ENCODE data around the gene BLM.

The BLM gene

GRCh38 chr15:90809536-90809935, 92.4 kb downstream of the BLM start:
- no peak for TF ChIP-seq CTCF (conservative IDR thresholded peaks at IDR 0.05)
- H3K27ac ChIP-seq, result no peak overlapping the region

- TF ChIP-seq CTCF (conservative IDR thresholded peaks at IDR 0.05), result no peak
Measured at GRCh38 chr15:90810354-90810753, 93.2 kb downstream of the BLM start.

GRCh38 chr15:90812171-90812957, 95.2 kb downstream of the BLM start:
- TF ChIP-seq CTCF (conservative IDR thresholded peaks at IDR 0.05), result no peak
- no peak overlapping the region for H3K27ac ChIP-seq

More at GRCh38 chr15:90810354-90810753, 93.2 kb downstream of the BLM start:
- no peak overlapping the region for H3K27ac ChIP-seq

- no peak for TF ChIP-seq CTCF (conservative IDR thresholded peaks at IDR 0.05)
- H3K27ac ChIP-seq, result no peak overlapping the region
Measured at GRCh38 chr15:90812958-90813265, 95.8 kb downstream of the BLM start.

GRCh38 chr15:90813796-90814190, 96.6 kb downstream of the BLM start:
- TF ChIP-seq CTCF (conservative IDR thresholded peaks at IDR 0.05), result no peak
- H3K27ac ChIP-seq, result peak overlapping the region; percentile 30

- TF ChIP-seq CTCF (conservative IDR thresholded peaks at IDR 0.05), result no peak
Measured at GRCh38 chr15:90814191-90814821, 97.2 kb downstream of the BLM start.

GRCh38 chr15:90816401-90817116, 99.4 kb downstream of the BLM start:
- H3K27ac ChIP-seq, result no peak overlapping the region
- no peak for TF ChIP-seq CTCF (conservative IDR thresholded peaks at IDR 0.05)

More at GRCh38 chr15:90814191-90814821, 97.2 kb downstream of the BLM start:
- H3K27ac ChIP-seq, result peak overlapping the region; percentile 30

Data from VCaP (cell line).